Mucosa of descending colon (tissue), 3 donors: ENCODE measurements around the gene CHTF8. TPM values are rescaled to one million over a fixed set of nuclear protein-coding genes. Genes with fewer than 3 reads are reported as not detected.

Experiments
- ATAC-seq: fragments of 200-7000 bp; cut with Tn5 transposase; one replicate; pipeline ENCODE4 v1.9.1; 2020; ENCODE audit warnings: mild to moderate bottlenecking, moderate library complexity
- DNase-seq, 3 donors: peaks; one replicate each; pipeline ENCODE4 v3.0.0-alpha.2; 2020
- H3K36me3 ChIP-seq: fragments of 200-600 bp; one replicate; pipeline ENCODE4 v1.8.0; 2021; ENCODE audit warnings: low read depth, mild to moderate bottlenecking
- H3K4me1 ChIP-seq: fragments of 200-600 bp; one replicate; pipeline ENCODE4 v1.8.0; 2021; ENCODE audit warnings: low read depth, mild to moderate bottlenecking
- H3K4me3 ChIP-seq: fragments of 200-600 bp; one replicate; pipeline ENCODE4 v1.8.0; 2021; ENCODE audit warnings: mild to moderate bottlenecking
- H3K9me3 ChIP-seq: fragments of 200-600 bp; one replicate; pipeline ENCODE4 v1.8.0; 2021; ENCODE audit warnings: mild to moderate bottlenecking
- CTCF ChIP-seq: fragments of 200-600 bp; IDR thresholded peaks from one replicate; pipeline ENCODE4 v1.8.0; 2022; ENCODE audit warnings: antibody characterized with exemption, mild to moderate bottlenecking
- intact Hi-C, 2 donors: fragments of 100-400 bp; cut with DNase I in 1 of 2; cut with micrococcal nuclease in 1 of 2; formaldehyde crosslinking; loops; one replicate each; pipeline versions ENCODE4 v1.11.0 to v1.11.1; 2022; cut with DNase I, micrococcal nuclease
- total RNA-seq, 3 donors: library from RNA; stranded (reverse); fragmentation: NEBNext Ultra II Directional in 2 of 3; extraction: Animal tissue kit (Norgen Biotek cat#: 25700) in 2 of 3; gene quantifications; one replicate each; pipeline versions ENCODE4 v1.2.1 to v1.2.4, GENCODE V29; 2021 to 2023
- donor health status: DM: no; HTN: no; CAD: no; lungs with moderate emphysema.
- donor health status: DM: no; HTN: no; CAD: no.
- donor health status: DM: no; HTN: yes; CAD: no.

CHTF8 gene
- total RNA-seq, 3 donors from 2014 or later: 88.5 to 107 (median 94.5) TPM

- intact Hi-C loops: loop anchor here in 1 of 2 donors (10.0 kb wide), 1 partner anchor 206 kb away; no protein-coding TSS in a partner anchor
- peaks cover 21% of the 10 kb centered on the region for H3K4me1 ChIP-seq
These were observed 22.0 kb downstream of the CHTF8 start for GRCh38 chr16:69110406-69110805.

GRCh38 chr16:69109486-69110270, 22.7 kb downstream of the CHTF8 start:
- no peak for TF ChIP-seq CTCF
- no peak for ATAC-seq
- Histone ChIP-seq H3K9me3 (no peaks in the 10 kb centered on the region), H3K4me1 (peaks cover 24% of the 10 kb centered on the region), H3K36me3 (no peaks in the 10 kb centered on the region), H3K4me3 (no peak overlapping the region)
- intact Hi-C loops: loop anchor here in 1 of 2 donors (10.0 kb wide), 1 partner anchor 205 kb away; no protein-coding TSS in a partner anchor
- peak in 1 of 3 donors; percentile 45 for DNase-seq

More at GRCh38 chr16:69110406-69110805, 22.0 kb downstream of the CHTF8 start:
- no peak overlapping the region for H3K4me3 ChIP-seq
- TF ChIP-seq CTCF: no peak
- no peaks in the 10 kb centered on the region for H3K9me3 ChIP-seq
- ATAC-seq: no peak
- DNase-seq: no peak
- H3K36me3 ChIP-seq: no peaks in the 10 kb centered on the region

- DNase-seq: no peak
- no peak for ATAC-seq
- intact Hi-C loops: no loop called here
- no peak for TF ChIP-seq CTCF
- Histone ChIP-seq H3K9me3 (no peaks in the 10 kb centered on the region), H3K36me3 (no peaks in the 10 kb centered on the region), H3K4me3 (no peak overlapping the region), H3K4me1 (peaks cover 24% of the 10 kb centered on the region)
These were observed 23.5 kb downstream of the CHTF8 start for GRCh38 chr16:69108905-69109252.

- DNase-seq: peak in 2 of 3 donors; percentile 11 to 37
These were observed 24.1 kb downstream of the CHTF8 start for GRCh38 chr16:69108064-69108904.

More at GRCh38 chr16:69108064-69108904, 24.1 kb downstream of the CHTF8 start:
- Histone ChIP-seq H3K9me3 (no peaks in the 10 kb centered on the region), H3K4me1 (peaks cover 24% of the 10 kb centered on the region), H3K4me3 (no peak overlapping the region), H3K36me3 (no peaks in the 10 kb centered on the region)
- no peak for TF ChIP-seq CTCF
- no peak for ATAC-seq
- intact Hi-C loops: no loop called here
